ENCODE data around the gene XYLB.

DNA sequence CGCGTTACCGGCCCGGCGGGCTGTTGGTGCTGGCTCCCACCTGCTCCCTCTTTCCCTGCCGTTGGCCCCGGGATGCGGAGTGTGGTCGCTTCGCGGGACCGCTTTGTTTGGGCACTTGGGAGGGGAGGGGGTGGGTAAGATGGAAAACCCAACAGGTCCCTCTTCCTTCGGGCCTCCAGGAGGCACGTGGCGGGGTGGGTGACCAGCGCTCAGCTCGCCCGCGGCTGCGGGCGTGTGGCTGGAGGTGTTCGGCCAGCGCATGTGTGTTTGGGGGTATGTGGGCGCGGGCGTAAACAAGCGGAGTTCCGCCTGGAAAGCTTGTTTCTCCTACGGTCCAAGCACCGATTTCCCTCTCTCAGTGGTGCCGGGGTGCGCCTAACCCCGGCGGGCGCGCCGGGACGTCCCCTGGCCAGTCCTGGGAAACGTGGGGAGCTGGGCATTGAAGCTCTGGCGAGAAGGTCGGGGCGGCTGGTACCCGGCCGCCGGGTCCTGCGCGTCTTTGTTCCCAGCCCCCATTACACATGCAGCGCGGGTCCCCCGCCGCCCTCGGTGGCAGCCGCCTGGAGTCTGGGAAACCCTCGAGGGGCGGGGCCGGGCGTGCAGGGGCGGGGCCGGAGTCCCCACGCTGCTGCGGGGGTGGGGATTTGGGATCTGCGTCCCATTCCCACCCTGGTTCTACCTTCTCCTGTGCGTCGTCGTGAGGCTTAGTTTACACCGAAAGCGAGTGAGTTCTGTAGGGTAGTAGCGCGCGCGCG is 108.5 kb downstream of the XYLB start:
- no peak for TF ChIP-seq CTCF (IDR thresholded peaks at IDR 0.05; ENCODE audit: poor library complexity, severe bottlenecking)
- no peak for TF ChIP-seq EZH2 (IDR thresholded peaks at IDR 0.05; ENCODE audit: borderline replicate concordance, insufficient read depth, low read length, poor library complexity, severe bottlenecking)
